Caco-2 (cell line): ENCODE measurements around the gene RBPJL. TPM values are rescaled to one million over a fixed set of nuclear protein-coding genes. Genes with fewer than 3 reads are reported as not detected.
"Not testable (repeated sequence)": the region's sequence is repeated elsewhere in the genome, so short reads cannot be mapped to it uniquely, and the experiment has no call there.

Source experiments
- BruUV-seq: library from RNA; stranded (reverse); fragments of 400-500 nt; replicated peaks from 2 replicates; lab custom pipeline; 2021; lab: Mats Ljungman, UMichigan
- CTCF ChIA-PET: fragments of 300-600 bp; sonication (Branson Sonifier 250); formaldehyde crosslinking; loops from one replicate; lab custom pipeline; 2022; ENCODE audit warnings: antibody characterized with exemption; lab: Charles Lee
- POLR2A ChIA-PET: fragments of 300-600 bp; sonication (Branson Sonifier 250); formaldehyde crosslinking; loops from one replicate; lab custom pipeline; 2022; ENCODE audit warnings: antibody characterized with exemption; lab: Charles Lee
- DNase-seq, 2 experiments: peaks; one replicate each; pipeline versions ENCODE4 v3.0.0 to v3.0.0-alpha.2; 2020 to 2022
- H3K27me3 ChIP-seq: replicated peaks from 2 replicates; pipeline ENCODE4 v1.6.0; 2011; ENCODE audit warnings: low read length; ENCODE audit not compliant: control insufficient read depth, insufficient read depth
- H3K36me3 ChIP-seq: 2 replicates; pipeline ENCODE4 v1.5.1; 2011; ENCODE audit warnings: low read length; ENCODE audit not compliant: control insufficient read depth, insufficient read depth
- H3K4me1 ChIP-seq: fragments of 250-450 bp; sonication (Bioruptor Pico); 2 replicates; pipeline ENCODE4 v1.5.1; 2020; ENCODE audit warnings: mild to moderate bottlenecking
- H3K4me3 ChIP-seq: 2 replicates; pipeline ENCODE4 v1.5.1; 2011; ENCODE audit warnings: low read depth, mild to moderate bottlenecking, control low read depth, low read length
- H3K9me3 ChIP-seq: fragments of 250-450 bp; sonication (Bioruptor Pico); 2 replicates; pipeline ENCODE4 v1.5.1; 2020; ENCODE audit warnings: mild to moderate bottlenecking, moderate library complexity
- H3K27ac Mint-ChIP-seq: one replicate; pipeline ENCODE4 v1.8.0; 2022; ENCODE audit warnings: mixed read lengths; ENCODE audit not compliant: unreplicated experiment
- H3K27me3 Mint-ChIP-seq: one replicate; pipeline ENCODE4 v1.8.0; 2022; ENCODE audit warnings: mixed read lengths; ENCODE audit not compliant: insufficient read depth, unreplicated experiment
- H3K36me3 Mint-ChIP-seq: one replicate; pipeline ENCODE4 v1.8.0; 2022; ENCODE audit warnings: mild to moderate bottlenecking, mixed read lengths; ENCODE audit not compliant: insufficient read depth, unreplicated experiment
- H3K4me1 Mint-ChIP-seq: one replicate; pipeline ENCODE4 v1.8.0; 2022; ENCODE audit warnings: low read depth, mixed read lengths; ENCODE audit not compliant: unreplicated experiment
- H3K4me3 Mint-ChIP-seq: one replicate; pipeline ENCODE4 v1.8.0; 2022; ENCODE audit warnings: mild to moderate bottlenecking, moderate library complexity, mixed read lengths; ENCODE audit not compliant: unreplicated experiment
- H3K9me3 Mint-ChIP-seq: one replicate; pipeline ENCODE4 v1.8.0; 2022; ENCODE audit warnings: mixed read lengths; ENCODE audit not compliant: unreplicated experiment
- intact Hi-C: fragments of 100-400 bp; cut with micrococcal nuclease; formaldehyde crosslinking; loops from one replicate; pipeline ENCODE4 v1.10.0; 2022; ENCODE audit not compliant: unreplicated experiment
- total RNA-seq: library from RNA; stranded (reverse); gene quantifications from 2 replicates; pipeline ENCODE4 v1.2.3, GENCODE V29; 2022
- TF ChIP-seq, protein P1 (sequence below), 2 experiments: fragments of 200-600 bp in 1 of 2; IDR thresholded peaks; 1 replicate in 1 of 2; 2 replicates in 1 of 2; pipeline versions ENCODE4 v1.5.1 to v1.8.0; 2011 to 2022; ENCODE audit warnings: antibody characterized with exemption in 1 of 2, control low read depth in 1 of 2, inconsistent platforms in 1 of 2, low read depth in 1 of 2, low read length in 1 of 2, mild to moderate bottlenecking in 1 of 2, moderate library complexity in 1 of 2; ENCODE audit not compliant: insufficient read depth in 1 of 2, severe bottlenecking in 1 of 2, unreplicated experiment in 1 of 2

RBPJL gene
- total RNA-seq, 1 experiment from 2014 or later: not detected

DNA sequence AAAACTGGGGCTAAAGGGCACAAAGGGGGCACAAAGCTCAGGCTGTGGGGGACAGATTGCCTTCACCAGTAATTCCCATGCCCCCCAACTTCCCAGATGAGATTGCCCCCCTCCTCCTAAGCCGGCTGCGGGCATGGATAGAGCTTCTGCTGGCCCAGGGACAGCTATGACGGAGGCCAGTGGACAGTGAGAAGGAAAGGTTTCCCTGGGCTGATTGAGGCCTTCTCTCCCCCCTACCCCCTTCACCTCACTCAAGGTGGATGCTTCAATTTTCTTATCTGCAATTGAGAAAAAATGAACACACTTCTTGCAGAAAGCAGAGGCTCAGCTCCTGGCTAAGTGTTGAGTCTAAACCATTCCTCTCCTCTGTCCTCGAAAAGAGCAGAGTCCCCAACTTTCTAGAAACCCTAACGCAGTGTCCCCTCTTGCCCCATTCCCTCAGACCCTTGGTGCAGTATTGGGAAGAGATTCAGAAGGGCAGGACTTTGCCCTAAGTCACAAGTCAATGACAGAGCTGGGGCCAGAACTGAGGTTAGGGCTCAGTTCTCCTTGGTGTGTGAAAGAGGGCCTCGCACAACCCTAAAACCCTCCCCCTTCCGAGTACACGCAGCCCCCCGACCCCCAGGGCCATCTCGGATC, 40.8 kb downstream of the RBPJL start:
- BruUV-seq: TSS peak; percentile 44
- peak overlapping the region; percentile 97 for H3K4me3 Mint-ChIP-seq
- intact Hi-C loops: no loop called here

DNA sequence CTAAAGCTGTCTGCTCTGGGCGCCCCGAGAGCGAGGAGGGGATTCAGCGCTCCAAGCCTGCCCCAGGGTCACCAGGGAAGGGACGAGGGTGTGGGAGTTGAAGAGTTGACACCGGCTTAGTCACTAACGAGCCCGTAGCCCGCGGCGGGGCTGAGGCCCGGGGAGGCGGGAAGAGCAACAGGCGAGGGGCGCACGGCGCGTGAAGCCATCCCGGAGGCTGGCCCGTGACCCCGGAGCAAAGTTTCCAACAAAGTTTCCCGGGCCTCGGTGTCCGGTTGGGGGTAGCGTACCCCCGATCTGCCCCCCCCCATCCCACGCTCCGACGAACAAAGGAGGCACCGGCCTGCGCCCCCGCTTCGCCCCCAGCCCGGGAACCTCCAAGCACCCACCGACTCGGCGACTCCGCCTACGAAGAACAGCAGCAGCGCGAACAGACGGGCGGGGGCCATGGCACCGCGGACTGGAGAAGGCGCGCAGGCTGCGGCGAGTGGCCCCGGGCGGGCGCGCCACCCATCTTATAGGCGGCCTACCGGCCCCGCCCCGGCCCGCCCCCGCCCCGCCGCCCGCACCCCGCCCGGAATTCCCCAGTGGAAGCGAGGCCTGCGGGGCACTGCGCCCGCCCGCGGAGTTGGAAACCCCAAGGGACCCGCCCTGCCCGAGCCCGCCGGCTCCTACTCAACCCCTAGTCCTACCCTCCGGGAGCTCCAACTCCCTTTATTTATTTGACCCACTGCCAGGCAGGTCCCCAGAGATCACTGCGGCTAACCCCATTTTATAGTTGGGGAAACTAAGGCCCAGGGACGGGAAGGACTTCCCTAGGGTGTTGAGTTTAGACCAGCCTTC, 41.5 kb downstream of the RBPJL start, which contains the start of gene SDC4:
Gene SDC4 (minus strand): TSS at position 489 of the 843 bp plus-strand sequence. CDS start 40 bp downstream, at position 449.
- no TSS peak for BruUV-seq
- Histone ChIP-seq H3K9me3 (no peaks in the 10 kb centered on the region), H3K36me3 (no peaks in the 10 kb centered on the region), H3K4me3 (peak within 1 kb of the TSS; percentile 88), H3K4me1 (peaks cover 45% of the 10 kb centered on the region), H3K27me3 (no peaks in the 10 kb centered on the region)
- POLR2A ChIA-PET: interaction anchor here (0.5 to 9.0 kb wide), 7 partner anchors 11 to 89 kb away, joined by 3 to 229 read pairs (median 7); partner anchors contain the start of gene SYS1
- H3K36me3 Mint-ChIP-seq: peaks cover 57% of the 10 kb centered on the region
- H3K4me1 Mint-ChIP-seq: peaks cover 47% of the 10 kb centered on the region
- H3K4me3 Mint-ChIP-seq: peak within 1 kb of the TSS; percentile 97
- peak; percentile 83 to 94 for DNase-seq
- TF ChIP-seq, protein P1, sequence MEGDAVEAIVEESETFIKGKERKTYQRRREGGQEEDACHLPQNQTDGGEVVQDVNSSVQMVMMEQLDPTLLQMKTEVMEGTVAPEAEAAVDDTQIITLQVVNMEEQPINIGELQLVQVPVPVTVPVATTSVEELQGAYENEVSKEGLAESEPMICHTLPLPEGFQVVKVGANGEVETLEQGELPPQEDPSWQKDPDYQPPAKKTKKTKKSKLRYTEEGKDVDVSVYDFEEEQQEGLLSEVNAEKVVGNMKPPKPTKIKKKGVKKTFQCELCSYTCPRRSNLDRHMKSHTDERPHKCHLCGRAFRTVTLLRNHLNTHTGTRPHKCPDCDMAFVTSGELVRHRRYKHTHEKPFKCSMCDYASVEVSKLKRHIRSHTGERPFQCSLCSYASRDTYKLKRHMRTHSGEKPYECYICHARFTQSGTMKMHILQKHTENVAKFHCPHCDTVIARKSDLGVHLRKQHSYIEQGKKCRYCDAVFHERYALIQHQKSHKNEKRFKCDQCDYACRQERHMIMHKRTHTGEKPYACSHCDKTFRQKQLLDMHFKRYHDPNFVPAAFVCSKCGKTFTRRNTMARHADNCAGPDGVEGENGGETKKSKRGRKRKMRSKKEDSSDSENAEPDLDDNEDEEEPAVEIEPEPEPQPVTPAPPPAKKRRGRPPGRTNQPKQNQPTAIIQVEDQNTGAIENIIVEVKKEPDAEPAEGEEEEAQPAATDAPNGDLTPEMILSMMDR (IDR thresholded peaks at IDR 0.05; ENCODE audit: insufficient read depth in 1 of 2, low read depth in 1 of 2, low read length in 1 of 2, severe bottlenecking in 1 of 2, unreplicated experiment in 1 of 2): no peak
- H3K27ac Mint-ChIP-seq: peak within 1 kb of the TSS; percentile 77
- no peaks in the 10 kb centered on the region for H3K27me3 Mint-ChIP-seq
- H3K9me3 Mint-ChIP-seq: no peaks in the 10 kb centered on the region
- CTCF ChIA-PET: interaction anchor here (1.0 to 3.7 kb wide), 5 partner anchors 15 to 89 kb away, joined by 3 to 35 read pairs (median 11); partner anchors contain the start of gene SYS1
- intact Hi-C loops: no loop called here

More for the DNA sequence above, 40.8 kb downstream of the RBPJL start:
- ChIA-PET POLR2A (interaction anchor here (0.6 to 9.0 kb wide), 6 partner anchors 10 to 90 kb away, joined by 3 to 229 read pairs (median 8); partner anchors contain the start of gene SYS1), CTCF (interaction anchor here (1.0 to 3.7 kb wide), 7 partner anchors 12 to 424 kb away, joined by 4 to 35 read pairs (median 7); partner anchors contain the start of genes PIGT and SYS1)
- Mint-ChIP-seq H3K27me3 (no peaks in the 10 kb centered on the region), H3K9me3 (no peaks in the 10 kb centered on the region), H3K4me1 (peaks cover 54% of the 10 kb centered on the region), H3K36me3 (peaks cover 65% of the 10 kb centered on the region), H3K27ac (peak overlapping the region; percentile 77)
- H3K4me3 ChIP-seq: peak overlapping the region; percentile 88
- TF ChIP-seq, protein P1 (IDR thresholded peaks at IDR 0.05; ENCODE audit: insufficient read depth in 1 of 2, low read depth in 1 of 2, low read length in 1 of 2, severe bottlenecking in 1 of 2, unreplicated experiment in 1 of 2): no peak
- DNase-seq: no peak
- peaks cover 53% of the 10 kb centered on the region for H3K4me1 ChIP-seq
- no peaks in the 10 kb centered on the region for H3K36me3 ChIP-seq
- H3K9me3 ChIP-seq: no peaks in the 10 kb centered on the region
- H3K27me3 ChIP-seq: no peaks in the 10 kb centered on the region

DNA sequence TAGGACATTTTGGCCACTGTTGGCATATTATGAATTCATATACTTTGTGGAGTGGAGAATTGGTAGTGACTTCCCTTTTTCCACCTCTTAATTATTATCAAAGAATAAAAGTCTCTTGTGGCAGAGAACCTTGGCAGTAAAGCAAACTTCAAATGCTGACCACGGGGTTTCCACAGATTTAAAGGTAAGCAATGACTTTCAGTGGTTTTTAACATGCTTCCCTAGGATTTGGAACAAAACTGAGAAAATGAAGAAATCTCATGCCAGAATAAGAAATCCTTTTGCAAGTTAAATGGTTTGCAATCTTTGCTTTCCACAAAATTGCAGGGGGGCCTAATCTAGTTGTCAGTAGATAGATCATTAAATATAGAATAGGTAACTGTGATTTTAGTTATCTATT, 43.6 kb downstream of the RBPJL start:
- POLR2A ChIA-PET: no interaction called here
- H3K36me3 Mint-ChIP-seq: peaks cover 37% of the 10 kb centered on the region
- H3K27ac Mint-ChIP-seq: no peak overlapping the region
- CTCF ChIA-PET: interaction anchor here (2.0 kb wide), 1 partner anchor 13 kb away, joined by 5 read pairs; the partner anchor contains the start of gene SYS1
- no peak overlapping the region for H3K4me3 ChIP-seq
- no peaks in the 10 kb centered on the region for H3K36me3 ChIP-seq
- peaks cover 29% of the 10 kb centered on the region for H3K4me1 ChIP-seq
- H3K4me3 Mint-ChIP-seq: no peak overlapping the region
- H3K9me3 ChIP-seq: no peaks in the 10 kb centered on the region
- no peaks in the 10 kb centered on the region for H3K9me3 Mint-ChIP-seq
- intact Hi-C loops: no loop called here
- DNase-seq: no peak
- peaks cover 44% of the 10 kb centered on the region for H3K4me1 Mint-ChIP-seq
- BruUV-seq: no TSS peak
- H3K27me3 ChIP-seq: no peaks in the 10 kb centered on the region
- TF ChIP-seq, protein P1 (IDR thresholded peaks at IDR 0.05; ENCODE audit: insufficient read depth in 1 of 2, low read depth in 1 of 2, low read length in 1 of 2, severe bottlenecking in 1 of 2, unreplicated experiment in 1 of 2): no peak
- no peaks in the 10 kb centered on the region for H3K27me3 Mint-ChIP-seq

DNA sequence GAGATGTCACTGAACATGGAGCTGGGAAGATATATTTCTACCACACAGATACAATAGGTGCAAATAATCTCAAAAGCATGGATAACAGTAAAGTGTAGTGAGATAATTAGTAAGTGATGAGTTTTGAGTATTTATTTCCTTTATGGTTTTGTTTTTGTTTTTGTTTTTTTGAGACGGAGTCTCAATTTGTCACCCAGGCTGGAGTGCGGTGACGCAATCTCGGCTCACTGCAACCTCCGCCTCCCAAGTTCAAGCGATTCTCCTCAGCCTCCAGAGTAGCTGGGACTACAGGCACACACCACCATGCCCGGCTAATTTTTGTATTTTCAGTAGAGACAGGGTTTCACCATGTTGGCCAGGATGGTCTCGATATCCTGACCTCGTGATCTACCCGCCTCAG, 44.2 kb downstream of the RBPJL start:
- POLR2A ChIA-PET, BruUV-seq, intact Hi-C loops, H3K27me3 Mint-ChIP-seq, H3K27me3 ChIP-seq, H3K4me3 Mint-ChIP-seq, DNase-seq, H3K36me3 ChIP-seq, H3K27ac Mint-ChIP-seq, H3K4me3 ChIP-seq, H3K9me3 Mint-ChIP-seq, H3K9me3 ChIP-seq: not testable (repeated sequence)
- H3K4me1 ChIP-seq: peaks cover 29% of the 10 kb centered on the region
- CTCF ChIA-PET: interaction anchor here (2.0 kb wide), 1 partner anchor 12 kb away, joined by 5 read pairs; the partner anchor contains the start of gene SYS1
- Mint-ChIP-seq H3K4me1 (peaks cover 44% of the 10 kb centered on the region), H3K36me3 (peaks cover 31% of the 10 kb centered on the region)
